Measurements from ENCODE around the gene RAB11A.

The RAB11A gene

GRCh38 chr15:65918357-65918920 lies 49.1 kb downstream of the RAB11A start:
- no peak for ATAC-seq
- TF ChIP-seq CREB5 (CRISPR knock-in tag; IDR thresholded peaks at IDR 0.05; ENCODE audit: low read depth) = no peak
- no peak for TF ChIP-seq RARB (CRISPR knock-in tag; IDR thresholded peaks at IDR 0.05)

- TF ChIP-seq ZNF565 (CRISPR knock-in tag; conservative IDR thresholded peaks at IDR 0.05; ENCODE audit: low read depth) (no peak), PPARA (CRISPR knock-in tag; IDR thresholded peaks at IDR 0.05; ENCODE audit: borderline replicate concordance) (no peak), ZFP3 (CRISPR knock-in tag; IDR thresholded peaks at IDR 0.05) (no peak), GLIS3 (CRISPR knock-in tag; IDR thresholded peaks at IDR 0.05) (no peak), RARB (CRISPR knock-in tag; IDR thresholded peaks at IDR 0.05) (no peak), ISL1 (CRISPR knock-in tag; IDR thresholded peaks at IDR 0.05) (no peak), ZNF70 (CRISPR knock-in tag; IDR thresholded peaks at IDR 0.05) (no peak), ESRRG (CRISPR knock-in tag; IDR thresholded peaks at IDR 0.05) (no peak), PATZ1 (CRISPR knock-in tag; IDR thresholded peaks at IDR 0.05; ENCODE audit: borderline replicate concordance) (no peak), ZFP30 (CRISPR knock-in tag; IDR thresholded peaks at IDR 0.05) (no peak), CSDC2 (CRISPR knock-in tag; IDR thresholded peaks at IDR 0.05) (no peak), ZC3H10 (CRISPR knock-in tag; IDR thresholded peaks at IDR 0.05) (no peak), BACH2 (CRISPR knock-in tag; IDR thresholded peaks at IDR 0.05; ENCODE audit: borderline replicate concordance) (no peak), TCF4 (CRISPR knock-in tag; IDR thresholded peaks at IDR 0.05; ENCODE audit: borderline replicate concordance) (no peak), CREB5 (CRISPR knock-in tag; IDR thresholded peaks at IDR 0.05; ENCODE audit: low read depth) (no peak), POU6F1 (CRISPR knock-in tag; IDR thresholded peaks at IDR 0.05; ENCODE audit: borderline replicate concordance, low read depth) (no peak), TOX (CRISPR knock-in tag; IDR thresholded peaks at IDR 0.05; ENCODE audit: borderline replicate concordance) (no peak), SNAI2 (CRISPR knock-in tag; IDR thresholded peaks at IDR 0.05) (no peak), ARNTL (CRISPR knock-in tag; IDR thresholded peaks at IDR 0.05; ENCODE audit: borderline replicate concordance, low read depth) (no peak), ZNF8 (CRISPR knock-in tag; IDR thresholded peaks at IDR 0.05) (no peak)
- ATAC-seq = no peak
Measured at GRCh38 chr15:65918945-65919344, 49.7 kb downstream of the RAB11A start.

- ATAC-seq = no peak
- TF ChIP-seq TOX (CRISPR knock-in tag; IDR thresholded peaks at IDR 0.05; ENCODE audit: borderline replicate concordance) (no peak), TCF4 (CRISPR knock-in tag; IDR thresholded peaks at IDR 0.05; ENCODE audit: borderline replicate concordance) (no peak), SNAI2 (CRISPR knock-in tag; IDR thresholded peaks at IDR 0.05) (no peak), RARB (CRISPR knock-in tag; IDR thresholded peaks at IDR 0.05) (no peak), ZNF70 (CRISPR knock-in tag; IDR thresholded peaks at IDR 0.05) (no peak), PPARA (CRISPR knock-in tag; IDR thresholded peaks at IDR 0.05; ENCODE audit: borderline replicate concordance) (no peak)
Measured at GRCh38 chr15:65919353-65919752, 50.1 kb downstream of the RAB11A start.

GRCh38 chr15:65920121-65920520 lies 50.8 kb downstream of the RAB11A start:
- TF ChIP-seq TSHZ2 (CRISPR knock-in tag; IDR thresholded peaks at IDR 0.05) (no peak), ESRRG (CRISPR knock-in tag; IDR thresholded peaks at IDR 0.05) (no peak), GLIS3 (CRISPR knock-in tag; IDR thresholded peaks at IDR 0.05) (no peak), SNAI2 (CRISPR knock-in tag; IDR thresholded peaks at IDR 0.05) (no peak), TCF4 (CRISPR knock-in tag; IDR thresholded peaks at IDR 0.05; ENCODE audit: borderline replicate concordance) (no peak), ZFP30 (CRISPR knock-in tag; IDR thresholded peaks at IDR 0.05) (no peak)
- no peak for ATAC-seq

Data from SK-N-SH treated with all-trans-retinoic acid at 6 μM for 48 hours (cell line).